Measurements from ENCODE around the gene TEK.

DNA sequence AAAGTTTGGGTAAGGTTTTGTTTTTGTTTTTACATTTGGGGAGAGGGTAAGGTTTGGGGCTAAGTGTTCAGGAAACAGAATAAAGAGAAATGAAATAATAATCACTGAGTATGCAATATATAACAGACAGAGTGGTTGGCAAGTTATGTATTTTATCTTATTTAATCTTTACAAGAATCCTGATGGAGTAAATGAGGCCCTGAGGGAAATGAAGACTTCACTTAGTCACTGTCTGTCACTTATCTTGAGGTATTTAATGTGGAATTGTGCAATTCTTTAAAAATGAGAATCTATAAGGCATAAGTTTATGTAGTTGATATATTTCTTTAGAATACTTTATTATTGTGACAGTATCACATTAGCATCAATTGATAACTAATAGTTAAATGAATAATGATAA is 48.1 kb downstream of the TEK start:
- TF ChIP-seq POLR2AphosphoS5 (IDR thresholded peaks at IDR 0.05; ENCODE audit: low read length) (no peak), CTCF (IDR thresholded peaks at IDR 0.05 in 2 of 3, conservative IDR thresholded peaks at IDR 0.05 in 1 of 3; ENCODE audit: control insufficient read depth in 2 of 3, extremely low read depth in 1 of 3, insufficient read depth in 1 of 3, low read depth in 3 of 3, low read length in 3 of 3) (no peak), SMC3 (IDR thresholded peaks at IDR 0.05; ENCODE audit: borderline replicate concordance, low read length) (no peak), ZSCAN29 (IDR thresholded peaks at IDR 0.05) (no peak), PML (IDR thresholded peaks at IDR 0.05; ENCODE audit: low read length) (no peak), CBFB (IDR thresholded peaks at IDR 0.05; ENCODE audit: low read depth) (no peak), TAF1 (IDR thresholded peaks at IDR 0.05; ENCODE audit: borderline replicate concordance, low read depth, low read length) (no peak), RAD51 (IDR thresholded peaks at IDR 0.05) (no peak)

Data from GM12878 (cell line).